GM12875 (cell line): ENCODE results near the gene KIF26B.

Source experiments
- H3K4me3 ChIP-seq: one replicate; pipeline ENCODE4 v1.5.1; 2011; ENCODE audit warnings: low read depth, low read length, control low read depth
- CTCF ChIP-seq: IDR thresholded peaks from 2 replicates; pipeline ENCODE4 v1.5.1; 2011; ENCODE audit warnings: low read depth, mild to moderate bottlenecking, control low read depth, inconsistent platforms, low read length, moderate library complexity, borderline replicate concordance; ENCODE audit not compliant: insufficient read depth

Gene KIF26B

GRCh38 chr1:245198748-245199516 lies 44.1 kb downstream of the KIF26B start:
- no peak for TF ChIP-seq CTCF
- no peak overlapping the region for H3K4me3 ChIP-seq

GRCh38 chr1:245200146-245200545 lies 45.4 kb downstream of the KIF26B start:
- no peak for TF ChIP-seq CTCF
- H3K4me3 ChIP-seq = no peak overlapping the region

GRCh38 chr1:245201201-245201600 lies 46.4 kb downstream of the KIF26B start:
- TF ChIP-seq CTCF = no peak
- H3K4me3 ChIP-seq = no peak overlapping the region

- H3K4me3 ChIP-seq = no peak overlapping the region
- no peak for TF ChIP-seq CTCF
Measured at GRCh38 chr1:245201827-245202226, 47.0 kb downstream of the KIF26B start.

GRCh38 chr1:245205396-245205795 lies 50.6 kb downstream of the KIF26B start:
- TF ChIP-seq CTCF = no peak
- H3K4me3 ChIP-seq = no peak overlapping the region

- no peak overlapping the region for H3K4me3 ChIP-seq
- no peak for TF ChIP-seq CTCF
Measured at GRCh38 chr1:245205864-245206263, 51.1 kb downstream of the KIF26B start.

- H3K4me3 ChIP-seq = no peak overlapping the region
- no peak for TF ChIP-seq CTCF
Measured at GRCh38 chr1:245207056-245207638, 52.4 kb downstream of the KIF26B start.
